HuH-7 (cell line): ENCODE results near the gene UCK2.

Experiments
- DNase-seq: peaks from one replicate; pipeline ENCODE4 v3.0.0; 2011; ENCODE audit warnings: low spot score

UCK2 gene

GRCh38 chr1:165880993-165881392 is 53.6 kb downstream of the UCK2 start:
- DNase-seq, result no peak

- DNase-seq, result no peak
These were observed 54.9 kb downstream of the UCK2 start for GRCh38 chr1:165882168-165882837.

- no peak for DNase-seq
These were observed 55.6 kb downstream of the UCK2 start for GRCh38 chr1:165883056-165883455.

GRCh38 chr1:165884009-165884689 is 56.7 kb downstream of the UCK2 start:
- DNase-seq, result no peak

GRCh38 chr1:165884690-165885304 is 57.4 kb downstream of the UCK2 start:
- peak; percentile 15 for DNase-seq

- DNase-seq, result no peak
These were observed 57.9 kb downstream of the UCK2 start for GRCh38 chr1:165885305-165885694.

- DNase-seq, result no peak
These were observed 58.8 kb downstream of the UCK2 start for GRCh38 chr1:165886193-165886592.

- no peak for DNase-seq
These were observed 59.6 kb downstream of the UCK2 start for GRCh38 chr1:165886983-165887382.

- no peak for DNase-seq
These were observed 60.6 kb downstream of the UCK2 start for GRCh38 chr1:165887877-165888551.

GRCh38 chr1:165888552-165888920 is 61.1 kb downstream of the UCK2 start:
- DNase-seq, result no peak

- no peak for DNase-seq
These were observed 63.3 kb downstream of the UCK2 start for GRCh38 chr1:165890684-165891083.

- DNase-seq, result no peak
These were observed 63.9 kb downstream of the UCK2 start for GRCh38 chr1:165891111-165891860.

GRCh38 chr1:165892935-165893334 is 65.5 kb downstream of the UCK2 start:
- no peak for DNase-seq

GRCh38 chr1:165893507-165893906 is 66.1 kb downstream of the UCK2 start:
- no peak for DNase-seq

GRCh38 chr1:165894591-165894990 is 67.2 kb downstream of the UCK2 start:
- DNase-seq, result no peak

GRCh38 chr1:165895451-165895871 is 68.0 kb downstream of the UCK2 start:
- no peak for DNase-seq

GRCh38 chr1:165896277-165896676 is 68.9 kb downstream of the UCK2 start:
- DNase-seq, result no peak

GRCh38 chr1:165897326-165898303 is 70.2 kb downstream of the UCK2 start:
- DNase-seq, result no peak

GRCh38 chr1:165898837-165899236 is 71.4 kb downstream of the UCK2 start:
- no peak for DNase-seq

GRCh38 chr1:165899461-165899941 is 72.1 kb downstream of the UCK2 start:
- no peak for DNase-seq
